Activated CD8-positive, alpha-beta memory T cell treated with anti-CD3 and anti-CD28 coated beads, Interleukin-2, amount 10 ng/mL, durations not matched to agents 7 days and 5 days (primary cell): Measurements from ENCODE around the gene TMBIM6. TPM values are rescaled to one million over a fixed set of nuclear protein-coding genes. Genes with fewer than 3 reads are reported as not detected.

Experiments
- ATAC-seq: fragments of 150-1000 bp; cut with Tn5 transposase; one replicate; pipeline ENCODE4 v1.10.0; 2021; ENCODE audit warnings: moderate library complexity
- CTCF ChIA-PET: fragments of 350-600 bp; sonication (Branson Sonifier 250); formaldehyde crosslinking; loops from one replicate; lab custom pipeline; 2021; ENCODE audit warnings: antibody characterized with exemption; lab: Charles Lee
- DNase-seq: peaks from one replicate; pipeline ENCODE4 v3.0.0-alpha.2; 2020
- H3K27ac Mint-ChIP-seq: one replicate; pipeline ENCODE4 v1.8.0; 2021; ENCODE audit warnings: mild to moderate bottlenecking, mixed read lengths
- H3K27me3 Mint-ChIP-seq: one replicate; pipeline ENCODE4 v1.8.0; 2021; ENCODE audit warnings: mixed read lengths
- H3K36me3 Mint-ChIP-seq: one replicate; pipeline ENCODE4 v1.8.0; 2021; ENCODE audit warnings: mild to moderate bottlenecking, mixed read lengths
- H3K4me1 Mint-ChIP-seq: one replicate; pipeline ENCODE4 v1.8.0; 2021; ENCODE audit warnings: mixed read lengths
- H3K4me3 Mint-ChIP-seq: one replicate; pipeline ENCODE4 v1.8.0; 2021; ENCODE audit warnings: mild to moderate bottlenecking, moderate library complexity, mixed read lengths
- H3K9me3 Mint-ChIP-seq: one replicate; pipeline ENCODE4 v1.8.0; 2022; ENCODE audit warnings: low read depth, mixed read lengths
- total RNA-seq, 2 experiments: library from RNA; stranded (reverse); gene quantifications; one replicate each; pipeline ENCODE4 v1.2.3, GENCODE V29; 2021

The TMBIM6 gene
- total RNA-seq, 2 experiments from 2014 or later = 396 to 524 TPM

DNA sequence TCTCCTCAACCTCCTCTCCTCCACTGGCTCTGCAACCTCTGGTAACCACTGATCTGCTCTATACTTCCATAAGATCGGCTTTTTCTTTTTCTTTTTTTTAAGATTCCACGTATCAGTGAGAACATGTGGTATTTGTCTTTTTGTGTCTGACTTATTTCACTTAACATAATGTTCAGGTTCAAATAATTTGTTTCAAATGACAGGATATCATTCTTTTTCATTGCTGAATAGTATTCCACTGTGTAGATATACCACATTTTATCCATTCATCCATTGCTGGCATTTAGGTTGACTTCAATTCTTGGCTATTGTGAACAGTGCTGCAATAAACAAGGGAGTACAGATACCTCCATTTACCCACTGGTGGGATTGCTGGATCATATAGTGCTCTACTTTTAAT lies 46.3 kb downstream of the TMBIM6 start:
- DNase-seq (no peak), ATAC-seq (no peak)
- H3K27me3 Mint-ChIP-seq = peaks cover 19% of the 10 kb centered on the region
- no peaks in the 10 kb centered on the region for H3K36me3 Mint-ChIP-seq
- CTCF ChIA-PET = interaction anchor here (1.0 to 1.3 kb wide), 2 partner anchors 10 kb away, joined by 4 to 8 read pairs; no protein-coding TSS in a partner anchor
- H3K4me1 Mint-ChIP-seq = no peaks in the 10 kb centered on the region
- no peaks in the 10 kb centered on the region for H3K9me3 Mint-ChIP-seq
- no peak overlapping the region for H3K27ac Mint-ChIP-seq
- no peak overlapping the region for H3K4me3 Mint-ChIP-seq

DNA sequence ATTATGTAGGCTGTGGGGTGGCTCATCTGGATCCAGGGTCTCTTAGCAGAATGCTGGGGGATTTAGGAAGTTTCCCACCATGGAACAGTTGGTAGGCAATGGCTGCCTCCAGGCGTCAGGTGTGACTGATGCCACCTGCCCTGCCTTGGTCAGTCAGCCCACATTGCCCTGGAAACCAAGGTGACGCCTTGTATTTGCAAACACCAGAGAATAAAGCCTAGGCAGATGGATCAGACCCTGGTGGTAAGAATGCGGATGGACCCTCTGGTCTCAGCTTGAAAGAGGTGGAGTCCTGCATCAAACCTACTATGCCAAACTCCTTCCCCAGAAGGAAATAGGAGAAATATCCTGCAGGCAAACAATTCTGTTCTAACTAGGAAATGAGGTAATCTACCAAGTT lies 48.6 kb downstream of the TMBIM6 start:
- H3K27me3 Mint-ChIP-seq = peaks cover 4% of the 10 kb centered on the region
- H3K9me3 Mint-ChIP-seq = no peaks in the 10 kb centered on the region
- DNase-seq (no peak), ATAC-seq (no peak)
- H3K36me3 Mint-ChIP-seq = no peaks in the 10 kb centered on the region
- no peak overlapping the region for H3K27ac Mint-ChIP-seq
- H3K4me3 Mint-ChIP-seq = no peak overlapping the region
- CTCF ChIA-PET = no interaction called here
- H3K4me1 Mint-ChIP-seq = no peaks in the 10 kb centered on the region

- H3K27ac Mint-ChIP-seq = no peak overlapping the region
- no peak overlapping the region for H3K4me3 Mint-ChIP-seq
- no peak for DNase-seq
- no peaks in the 10 kb centered on the region for H3K36me3 Mint-ChIP-seq
- no peak for ATAC-seq
- H3K9me3 Mint-ChIP-seq = no peaks in the 10 kb centered on the region
- CTCF ChIA-PET = interaction anchor here (1.8 kb wide), 1 partner anchor 13 kb away, joined by 4 read pairs; no protein-coding TSS in a partner anchor
- H3K4me1 Mint-ChIP-seq = no peaks in the 10 kb centered on the region
- H3K27me3 Mint-ChIP-seq = no peaks in the 10 kb centered on the region
Observed at GRCh38 chr12:49790741-49791555, 49.6 kb downstream of the TMBIM6 start.

- Mint-ChIP-seq H3K4me1 (no peaks in the 10 kb centered on the region), H3K27ac (no peak overlapping the region), H3K36me3 (no peaks in the 10 kb centered on the region), H3K9me3 (no peaks in the 10 kb centered on the region), H3K4me3 (no peak overlapping the region), H3K27me3 (no peaks in the 10 kb centered on the region)
- DNase-seq (no peak), ATAC-seq (no peak)
- CTCF ChIA-PET = interaction anchor here (1.8 kb wide), 1 partner anchor 14 kb away, joined by 4 read pairs; no protein-coding TSS in a partner anchor
Observed at GRCh38 chr12:49791700-49792099, 50.3 kb downstream of the TMBIM6 start.

GRCh38 chr12:49792181-49792970 lies 51.0 kb downstream of the TMBIM6 start:
- no peak for ATAC-seq
- Mint-ChIP-seq H3K27ac (no peak overlapping the region), H3K9me3 (no peaks in the 10 kb centered on the region), H3K4me3 (no peak overlapping the region), H3K36me3 (no peaks in the 10 kb centered on the region), H3K27me3 (no peaks in the 10 kb centered on the region), H3K4me1 (no peaks in the 10 kb centered on the region)
- CTCF ChIA-PET = interaction anchor here (1.8 kb wide), 1 partner anchor 14 kb away, joined by 4 read pairs; no protein-coding TSS in a partner anchor
- no peak for DNase-seq

DNA sequence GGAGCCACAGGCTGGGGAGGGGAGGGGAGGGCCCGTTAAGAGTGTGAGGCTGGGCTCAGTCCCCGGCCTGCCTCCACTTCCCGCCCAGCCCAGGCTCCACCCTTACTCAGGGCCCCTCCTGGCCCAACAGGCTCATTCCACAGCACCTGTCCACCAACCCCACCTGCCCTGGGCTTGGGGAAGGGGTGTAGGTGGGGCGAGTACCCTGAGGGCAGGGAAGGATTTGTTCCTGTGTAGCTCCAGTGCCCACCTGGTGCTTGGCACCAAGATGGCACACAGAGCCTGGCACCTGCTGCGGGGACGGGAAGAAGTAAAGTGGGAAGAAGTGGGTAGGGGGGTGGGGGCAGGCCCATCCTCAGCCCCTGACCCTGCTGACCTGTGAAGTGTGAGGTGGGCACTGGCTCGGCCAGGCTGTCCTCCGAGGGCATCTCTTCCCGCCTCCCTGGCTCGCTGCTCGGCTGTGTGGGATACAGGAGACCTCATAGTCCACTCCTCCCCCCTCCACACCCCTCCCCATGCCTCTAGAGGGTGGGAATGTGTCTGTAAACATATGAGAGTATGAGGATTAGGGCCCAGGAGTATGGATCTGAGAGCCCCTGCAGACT lies 51.7 kb downstream of the TMBIM6 start:
- Mint-ChIP-seq H3K4me3 (no peak overlapping the region), H3K9me3 (no peaks in the 10 kb centered on the region), H3K36me3 (no peaks in the 10 kb centered on the region), H3K27ac (no peak overlapping the region), H3K27me3 (no peaks in the 10 kb centered on the region), H3K4me1 (no peaks in the 10 kb centered on the region)
- no peak for ATAC-seq
- CTCF ChIA-PET = interaction anchor here (1.8 kb wide), 1 partner anchor 15 kb away, joined by 4 read pairs; no protein-coding TSS in a partner anchor
- DNase-seq = no peak

GRCh38 chr12:49793620-49794019 lies 52.3 kb downstream of the TMBIM6 start:
- Mint-ChIP-seq H3K36me3 (no peaks in the 10 kb centered on the region), H3K9me3 (no peaks in the 10 kb centered on the region), H3K4me3 (no peak overlapping the region), H3K27ac (no peak overlapping the region), H3K4me1 (no peaks in the 10 kb centered on the region), H3K27me3 (no peaks in the 10 kb centered on the region)
- DNase-seq (no peak), ATAC-seq (no peak)
- CTCF ChIA-PET = no interaction called here

DNA sequence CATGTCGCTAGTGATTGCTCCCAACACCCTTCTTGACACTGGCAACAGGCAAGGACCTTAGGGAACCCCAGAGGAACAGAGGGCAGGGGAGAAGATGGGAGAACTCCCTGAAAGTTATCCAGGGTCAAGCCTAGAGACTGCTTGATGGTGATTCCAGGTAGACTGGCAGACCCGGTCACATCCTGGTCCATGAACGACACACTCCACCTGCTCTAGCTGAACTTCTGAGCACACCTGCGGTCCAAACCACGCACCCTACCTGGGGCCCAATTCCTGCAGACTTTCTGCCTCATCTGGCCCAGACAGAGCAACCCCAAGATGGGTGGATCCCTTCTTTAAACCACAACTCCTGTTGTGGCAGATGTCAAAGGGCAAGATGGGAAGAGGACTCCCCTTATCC lies 52.7 kb downstream of the TMBIM6 start:
- Mint-ChIP-seq H3K4me1 (no peaks in the 10 kb centered on the region), H3K4me3 (no peak overlapping the region), H3K27me3 (no peaks in the 10 kb centered on the region), H3K36me3 (no peaks in the 10 kb centered on the region), H3K9me3 (no peaks in the 10 kb centered on the region), H3K27ac (no peak overlapping the region)
- CTCF ChIA-PET = interaction anchor here (0.6 to 1.8 kb wide), 2 partner anchors 17 to 53 kb away, joined by 4 to 5 read pairs; partner anchors contain the start of gene TMBIM6
- no peak for DNase-seq
- no peak for ATAC-seq

GRCh38 chr12:49794811-49795653 lies 53.7 kb downstream of the TMBIM6 start:
- H3K27ac Mint-ChIP-seq = no peak overlapping the region
- no peak for DNase-seq
- CTCF ChIA-PET = interaction anchor here (1.8 kb wide), 1 partner anchor 18 kb away, joined by 5 read pairs; no protein-coding TSS in a partner anchor
- no peaks in the 10 kb centered on the region for H3K4me1 Mint-ChIP-seq
- no peaks in the 10 kb centered on the region for H3K27me3 Mint-ChIP-seq
- no peaks in the 10 kb centered on the region for H3K9me3 Mint-ChIP-seq
- no peak for ATAC-seq
- no peak overlapping the region for H3K4me3 Mint-ChIP-seq
- H3K36me3 Mint-ChIP-seq = no peaks in the 10 kb centered on the region

GRCh38 chr12:49795654-49796105 lies 54.3 kb downstream of the TMBIM6 start:
- H3K9me3 Mint-ChIP-seq = no peaks in the 10 kb centered on the region
- H3K4me1 Mint-ChIP-seq = no peaks in the 10 kb centered on the region
- CTCF ChIA-PET = interaction anchor here (1.8 kb wide), 1 partner anchor 18 kb away, joined by 5 read pairs; no protein-coding TSS in a partner anchor
- H3K4me3 Mint-ChIP-seq = no peak overlapping the region
- no peaks in the 10 kb centered on the region for H3K36me3 Mint-ChIP-seq
- DNase-seq = no peak
- ATAC-seq = no peak
- no peak overlapping the region for H3K27ac Mint-ChIP-seq
- no peaks in the 10 kb centered on the region for H3K27me3 Mint-ChIP-seq

DNA sequence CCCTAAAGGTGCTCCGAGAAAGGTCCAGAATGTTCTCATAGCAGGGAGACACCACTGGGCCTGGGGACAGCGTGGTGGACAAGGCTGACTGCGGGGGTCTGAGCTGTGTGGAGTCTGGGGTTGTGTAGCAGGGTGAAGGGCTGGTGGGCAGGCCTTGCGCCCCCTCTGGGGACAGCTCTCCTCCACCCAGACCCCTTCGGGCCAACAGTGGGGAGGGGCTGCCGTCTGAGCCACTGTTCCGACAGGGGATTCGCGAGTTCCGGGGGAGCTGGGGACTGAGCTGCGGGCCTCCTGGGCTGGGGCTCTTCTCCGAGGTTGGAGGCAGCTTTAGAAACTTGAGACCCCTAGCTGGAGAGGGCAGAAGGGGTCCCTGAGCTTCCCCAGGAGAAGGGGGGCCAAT lies 54.8 kb downstream of the TMBIM6 start:
- Mint-ChIP-seq H3K36me3 (no peaks in the 10 kb centered on the region), H3K27ac (no peak overlapping the region), H3K4me3 (no peak overlapping the region), H3K9me3 (no peaks in the 10 kb centered on the region), H3K4me1 (no peaks in the 10 kb centered on the region), H3K27me3 (no peaks in the 10 kb centered on the region)
- CTCF ChIA-PET = interaction anchor here (0.9 kb wide), 1 partner anchor 150 kb away, joined by 3 read pairs; no protein-coding TSS in a partner anchor
- ATAC-seq = no peak
- DNase-seq = no peak

- Mint-ChIP-seq H3K27ac (no peak overlapping the region), H3K4me3 (no peak overlapping the region)
Observed at GRCh38 chr12:49796606-49797448, 55.5 kb downstream of the TMBIM6 start.

More at GRCh38 chr12:49796606-49797448, 55.5 kb downstream of the TMBIM6 start:
- CTCF ChIA-PET = interaction anchor here (0.9 kb wide), 1 partner anchor 149 kb away, joined by 3 read pairs; no protein-coding TSS in a partner anchor
- DNase-seq (no peak), ATAC-seq (no peak)
- no peaks in the 10 kb centered on the region for H3K27me3 Mint-ChIP-seq
- H3K9me3 Mint-ChIP-seq = no peaks in the 10 kb centered on the region
- H3K4me1 Mint-ChIP-seq = no peaks in the 10 kb centered on the region
- no peaks in the 10 kb centered on the region for H3K36me3 Mint-ChIP-seq
